Nephron (organoid): Measurements from ENCODE around the gene LRRC4C.

Experiments
- H3K27ac Mint-ChIP-seq, 3 experiments: 2 replicates each; pipeline ENCODE4 v1.8.0; 2020; ENCODE audit warnings: mixed read lengths in 3 of 3, mild to moderate bottlenecking in 2 of 3, moderate library complexity in 1 of 3
- H3K27me3 Mint-ChIP-seq: 2 replicates; pipeline ENCODE4 v1.8.0; 2021; ENCODE audit warnings: low read depth, mild to moderate bottlenecking, moderate library complexity, mixed read lengths
- H3K36me3 Mint-ChIP-seq: 2 replicates; pipeline ENCODE4 v1.8.0; 2020; ENCODE audit warnings: low read depth, mixed read lengths
- H3K4me1 Mint-ChIP-seq: 2 replicates; pipeline ENCODE4 v1.8.0; 2020; ENCODE audit warnings: mixed read lengths
- H3K4me3 Mint-ChIP-seq, 3 experiments: 2 replicates each; pipeline ENCODE4 v1.8.0; 2020; ENCODE audit warnings: mild to moderate bottlenecking in 3 of 3, mixed read lengths in 3 of 3, moderate library complexity in 2 of 3
- H3K9me3 Mint-ChIP-seq: 2 replicates; pipeline ENCODE4 v1.8.0; 2020; ENCODE audit warnings: mixed read lengths
- CTCF ChIP-seq, 3 experiments: fragments of 200-600 bp; sonication (generic); IDR thresholded peaks; one replicate each; pipeline ENCODE4 v1.5.0; 2021; ENCODE audit warnings: antibody characterized with exemption in 3 of 3; ENCODE audit not compliant: unreplicated experiment in 3 of 3

Gene LRRC4C

GRCh38 chr11:40190294-40190693 lies 1269.2 kb downstream of the LRRC4C start:
- no peak for TF ChIP-seq CTCF (IDR thresholded peaks at IDR 0.05; ENCODE audit: unreplicated experiment in 3 of 3)
- no peaks in the 10 kb centered on the region for H3K9me3 Mint-ChIP-seq

DNA sequence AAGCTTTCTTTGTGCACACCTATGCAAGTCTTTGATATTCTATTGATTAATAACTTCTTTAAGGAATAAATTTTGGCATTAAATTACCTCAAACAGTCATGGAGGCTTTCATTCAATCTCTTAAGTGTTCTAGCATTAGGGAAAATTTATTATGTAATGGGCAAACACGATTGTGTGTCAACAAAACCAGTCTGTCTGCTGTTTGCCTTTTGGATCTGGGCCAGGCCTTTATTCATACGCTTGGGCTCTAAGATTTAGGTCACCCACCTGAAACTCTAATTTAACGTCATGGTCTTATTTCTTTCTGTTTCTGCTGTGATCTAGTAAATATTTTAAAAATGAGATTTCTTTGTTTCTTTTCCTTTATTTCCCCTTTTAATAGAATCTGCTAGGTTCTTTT lies 1270.6 kb downstream of the LRRC4C start:
- Mint-ChIP-seq H3K4me1 (peaks cover 38% of the 10 kb centered on the region), H3K4me3 (no peak overlapping the region), H3K36me3 (no peaks in the 10 kb centered on the region), H3K9me3 (no peaks in the 10 kb centered on the region), H3K27me3 (no peaks in the 10 kb centered on the region), H3K27ac (peak overlapping the region; percentile 12 to 80 (median 19))
- TF ChIP-seq CTCF (IDR thresholded peaks at IDR 0.05; ENCODE audit: unreplicated experiment in 3 of 3), result no peak

More at GRCh38 chr11:40190294-40190693, 1269.2 kb downstream of the LRRC4C start:
- no peak overlapping the region for H3K27ac Mint-ChIP-seq
- H3K27me3 Mint-ChIP-seq, result no peaks in the 10 kb centered on the region
- no peak overlapping the region for H3K4me3 Mint-ChIP-seq
- no peaks in the 10 kb centered on the region for H3K36me3 Mint-ChIP-seq
- peaks cover 34% of the 10 kb centered on the region for H3K4me1 Mint-ChIP-seq

GRCh38 chr11:40187295-40187694 lies 1272.2 kb downstream of the LRRC4C start:
- TF ChIP-seq CTCF (IDR thresholded peaks at IDR 0.05; ENCODE audit: unreplicated experiment in 3 of 3), result no peak
- Mint-ChIP-seq H3K27me3 (no peaks in the 10 kb centered on the region), H3K9me3 (no peaks in the 10 kb centered on the region), H3K4me1 (peaks cover 44% of the 10 kb centered on the region), H3K27ac (peak overlapping the region; percentile 23 to 87 (median 80)), H3K4me3 (no peak overlapping the region), H3K36me3 (no peaks in the 10 kb centered on the region)

- H3K4me3 Mint-ChIP-seq, result peak overlapping the region in 1 of 3 experiments; percentile 3
- no peaks in the 10 kb centered on the region for H3K9me3 Mint-ChIP-seq
- H3K4me1 Mint-ChIP-seq, result peaks cover 44% of the 10 kb centered on the region
- H3K27ac Mint-ChIP-seq, result peak overlapping the region; percentile 23 to 87 (median 80)
- no peak for TF ChIP-seq CTCF (IDR thresholded peaks at IDR 0.05; ENCODE audit: unreplicated experiment in 3 of 3)
- no peaks in the 10 kb centered on the region for H3K27me3 Mint-ChIP-seq
- no peaks in the 10 kb centered on the region for H3K36me3 Mint-ChIP-seq
Observed at GRCh38 chr11:40186437-40187263, 1272.8 kb downstream of the LRRC4C start.

GRCh38 chr11:40185793-40186192 lies 1273.7 kb downstream of the LRRC4C start:
- Mint-ChIP-seq H3K27ac (peak overlapping the region; percentile 23 to 87 (median 80)), H3K27me3 (no peaks in the 10 kb centered on the region), H3K36me3 (no peaks in the 10 kb centered on the region), H3K9me3 (no peaks in the 10 kb centered on the region), H3K4me1 (peaks cover 44% of the 10 kb centered on the region), H3K4me3 (peak overlapping the region in 1 of 3 experiments; percentile 7)
- TF ChIP-seq CTCF (IDR thresholded peaks at IDR 0.05; ENCODE audit: unreplicated experiment in 3 of 3), result no peak
